ENCODE data around the gene COA1.

COA1 gene

GRCh38 chr7:43703573-43703972 is 25.8 kb downstream of the COA1 start:
- H3K4me1 ChIP-seq (ENCODE audit: control insufficient read depth in 2 of 2, insufficient read depth in 2 of 2, low read length in 2 of 2), result no peaks in the 10 kb centered on the region
- H3K9ac ChIP-seq (ENCODE audit: low read depth in 1 of 2, low read length in 2 of 2), result no peak overlapping the region
- no peak overlapping the region for H3K4me3 ChIP-seq (ENCODE audit: low read length in 2 of 2)
- no peaks in the 10 kb centered on the region for H3K9me3 ChIP-seq (ENCODE audit: control insufficient read depth in 2 of 2, low read length in 2 of 2)
- no peak overlapping the region for H3K27ac ChIP-seq (ENCODE audit: low read depth in 2 of 2, low read length in 2 of 2)
- peaks cover 2 to 9% of the 10 kb centered on the region in 2 donors for H3K36me3 ChIP-seq (ENCODE audit: control insufficient read depth in 2 of 2, insufficient read depth in 2 of 2, low read length in 2 of 2)
- no peaks in the 10 kb centered on the region for H3K27me3 ChIP-seq (ENCODE audit: control insufficient read depth in 2 of 2, insufficient read depth in 2 of 2, low read length in 2 of 2)

GRCh38 chr7:43702974-43703373 is 26.3 kb downstream of the COA1 start:
- H3K4me1 ChIP-seq (ENCODE audit: control insufficient read depth in 2 of 2, insufficient read depth in 2 of 2, low read length in 2 of 2), result no peaks in the 10 kb centered on the region
- no peak overlapping the region for H3K4me3 ChIP-seq (ENCODE audit: low read length in 2 of 2)
- H3K36me3 ChIP-seq (ENCODE audit: control insufficient read depth in 2 of 2, insufficient read depth in 2 of 2, low read length in 2 of 2), result peaks cover 2 to 9% of the 10 kb centered on the region in 2 donors
- H3K9me3 ChIP-seq (ENCODE audit: control insufficient read depth in 2 of 2, low read length in 2 of 2), result no peaks in the 10 kb centered on the region
- no peak overlapping the region for H3K27ac ChIP-seq (ENCODE audit: low read depth in 2 of 2, low read length in 2 of 2)
- no peak overlapping the region for H3K9ac ChIP-seq (ENCODE audit: low read depth in 1 of 2, low read length in 2 of 2)
- no peaks in the 10 kb centered on the region for H3K27me3 ChIP-seq (ENCODE audit: control insufficient read depth in 2 of 2, insufficient read depth in 2 of 2, low read length in 2 of 2)

GRCh38 chr7:43701929-43702328 is 27.4 kb downstream of the COA1 start:
- Histone ChIP-seq H3K9me3 (ENCODE audit: control insufficient read depth in 2 of 2, low read length in 2 of 2) (no peaks in the 10 kb centered on the region), H3K9ac (ENCODE audit: low read depth in 1 of 2, low read length in 2 of 2) (no peak overlapping the region), H3K27ac (ENCODE audit: low read depth in 2 of 2, low read length in 2 of 2) (no peak overlapping the region), H3K27me3 (ENCODE audit: control insufficient read depth in 2 of 2, insufficient read depth in 2 of 2, low read length in 2 of 2) (no peaks in the 10 kb centered on the region), H3K4me3 (ENCODE audit: low read length in 2 of 2) (no peak overlapping the region), H3K4me1 (ENCODE audit: control insufficient read depth in 2 of 2, insufficient read depth in 2 of 2, low read length in 2 of 2) (no peaks in the 10 kb centered on the region), H3K36me3 (ENCODE audit: control insufficient read depth in 2 of 2, insufficient read depth in 2 of 2, low read length in 2 of 2) (peaks cover 2 to 9% of the 10 kb centered on the region in 2 donors)

- Histone ChIP-seq H3K9me3 (ENCODE audit: control insufficient read depth in 2 of 2, low read length in 2 of 2) (no peaks in the 10 kb centered on the region), H3K4me3 (ENCODE audit: low read length in 2 of 2) (no peak overlapping the region), H3K9ac (ENCODE audit: low read depth in 1 of 2, low read length in 2 of 2) (no peak overlapping the region), H3K4me1 (ENCODE audit: control insufficient read depth in 2 of 2, insufficient read depth in 2 of 2, low read length in 2 of 2) (no peaks in the 10 kb centered on the region), H3K36me3 (ENCODE audit: control insufficient read depth in 2 of 2, insufficient read depth in 2 of 2, low read length in 2 of 2) (peaks cover 2 to 9% of the 10 kb centered on the region in 2 donors), H3K27me3 (ENCODE audit: control insufficient read depth in 2 of 2, insufficient read depth in 2 of 2, low read length in 2 of 2) (no peaks in the 10 kb centered on the region), H3K27ac (ENCODE audit: low read depth in 2 of 2, low read length in 2 of 2) (no peak overlapping the region)
Measured at GRCh38 chr7:43701500-43701854, 27.8 kb downstream of the COA1 start.

- Histone ChIP-seq H3K9ac (ENCODE audit: low read depth in 1 of 2, low read length in 2 of 2) (no peak overlapping the region), H3K36me3 (ENCODE audit: control insufficient read depth in 2 of 2, insufficient read depth in 2 of 2, low read length in 2 of 2) (peaks cover 2 to 9% of the 10 kb centered on the region in 2 donors), H3K4me3 (ENCODE audit: low read length in 2 of 2) (no peak overlapping the region), H3K27me3 (ENCODE audit: control insufficient read depth in 2 of 2, insufficient read depth in 2 of 2, low read length in 2 of 2) (no peaks in the 10 kb centered on the region), H3K27ac (ENCODE audit: low read depth in 2 of 2, low read length in 2 of 2) (no peak overlapping the region), H3K4me1 (ENCODE audit: control insufficient read depth in 2 of 2, insufficient read depth in 2 of 2, low read length in 2 of 2) (no peaks in the 10 kb centered on the region), H3K9me3 (ENCODE audit: control insufficient read depth in 2 of 2, low read length in 2 of 2) (no peaks in the 10 kb centered on the region)
Measured at GRCh38 chr7:43700646-43701499, 28.4 kb downstream of the COA1 start.

GRCh38 chr7:43700059-43700501 is 29.2 kb downstream of the COA1 start:
- no peak overlapping the region for H3K9ac ChIP-seq (ENCODE audit: low read depth in 1 of 2, low read length in 2 of 2)

GRCh38 chr7:43698460-43699255 is 30.7 kb downstream of the COA1 start:
- H3K4me3 ChIP-seq (ENCODE audit: low read length in 2 of 2), result no peak overlapping the region
- H3K36me3 ChIP-seq (ENCODE audit: control insufficient read depth in 2 of 2, insufficient read depth in 2 of 2, low read length in 2 of 2), result no peaks in the 10 kb centered on the region
- H3K9ac ChIP-seq (ENCODE audit: low read depth in 1 of 2, low read length in 2 of 2), result no peak overlapping the region
- H3K4me1 ChIP-seq (ENCODE audit: control insufficient read depth in 2 of 2, insufficient read depth in 2 of 2, low read length in 2 of 2), result no peaks in the 10 kb centered on the region
- H3K27ac ChIP-seq (ENCODE audit: low read depth in 2 of 2, low read length in 2 of 2), result no peak overlapping the region
- H3K9me3 ChIP-seq (ENCODE audit: control insufficient read depth in 2 of 2, low read length in 2 of 2), result no peaks in the 10 kb centered on the region
- no peaks in the 10 kb centered on the region for H3K27me3 ChIP-seq (ENCODE audit: control insufficient read depth in 2 of 2, insufficient read depth in 2 of 2, low read length in 2 of 2)

More at GRCh38 chr7:43700059-43700501, 29.2 kb downstream of the COA1 start:
- H3K27me3 ChIP-seq (ENCODE audit: control insufficient read depth in 2 of 2, insufficient read depth in 2 of 2, low read length in 2 of 2), result no peaks in the 10 kb centered on the region
- no peaks in the 10 kb centered on the region for H3K4me1 ChIP-seq (ENCODE audit: control insufficient read depth in 2 of 2, insufficient read depth in 2 of 2, low read length in 2 of 2)
- no peaks in the 10 kb centered on the region for H3K9me3 ChIP-seq (ENCODE audit: control insufficient read depth in 2 of 2, low read length in 2 of 2)
- peaks cover 0 to 1% of the 10 kb centered on the region in 2 donors for H3K36me3 ChIP-seq (ENCODE audit: control insufficient read depth in 2 of 2, insufficient read depth in 2 of 2, low read length in 2 of 2)
- H3K4me3 ChIP-seq (ENCODE audit: low read length in 2 of 2), result no peak overlapping the region
- H3K27ac ChIP-seq (ENCODE audit: low read depth in 2 of 2, low read length in 2 of 2), result no peak overlapping the region

GRCh38 chr7:43697690-43698089 is 31.6 kb downstream of the COA1 start:
- no peaks in the 10 kb centered on the region for H3K36me3 ChIP-seq (ENCODE audit: control insufficient read depth in 2 of 2, insufficient read depth in 2 of 2, low read length in 2 of 2)
- H3K9me3 ChIP-seq (ENCODE audit: control insufficient read depth in 2 of 2, low read length in 2 of 2), result no peaks in the 10 kb centered on the region
- no peak overlapping the region for H3K9ac ChIP-seq (ENCODE audit: low read depth in 1 of 2, low read length in 2 of 2)
- no peaks in the 10 kb centered on the region for H3K27me3 ChIP-seq (ENCODE audit: control insufficient read depth in 2 of 2, insufficient read depth in 2 of 2, low read length in 2 of 2)
- H3K4me3 ChIP-seq (ENCODE audit: low read length in 2 of 2), result no peak overlapping the region
- H3K4me1 ChIP-seq (ENCODE audit: control insufficient read depth in 2 of 2, insufficient read depth in 2 of 2, low read length in 2 of 2), result no peaks in the 10 kb centered on the region
- H3K27ac ChIP-seq (ENCODE audit: low read depth in 2 of 2, low read length in 2 of 2), result no peak overlapping the region

- H3K27ac ChIP-seq (ENCODE audit: low read depth in 2 of 2, low read length in 2 of 2), result no peak overlapping the region
- H3K4me1 ChIP-seq (ENCODE audit: control insufficient read depth in 2 of 2, insufficient read depth in 2 of 2, low read length in 2 of 2), result no peaks in the 10 kb centered on the region
- H3K9me3 ChIP-seq (ENCODE audit: control insufficient read depth in 2 of 2, low read length in 2 of 2), result no peaks in the 10 kb centered on the region
Measured at GRCh38 chr7:43695365-43695764, 34.0 kb downstream of the COA1 start.

GRCh38 chr7:43694399-43694748 is 34.9 kb downstream of the COA1 start:
- Histone ChIP-seq H3K36me3 (ENCODE audit: control insufficient read depth in 2 of 2, insufficient read depth in 2 of 2, low read length in 2 of 2) (no peaks in the 10 kb centered on the region), H3K27ac (ENCODE audit: low read depth in 2 of 2, low read length in 2 of 2) (no peak overlapping the region), H3K9me3 (ENCODE audit: control insufficient read depth in 2 of 2, low read length in 2 of 2) (no peaks in the 10 kb centered on the region), H3K4me3 (ENCODE audit: low read length in 2 of 2) (no peak overlapping the region), H3K4me1 (ENCODE audit: control insufficient read depth in 2 of 2, insufficient read depth in 2 of 2, low read length in 2 of 2) (no peaks in the 10 kb centered on the region), H3K27me3 (ENCODE audit: control insufficient read depth in 2 of 2, insufficient read depth in 2 of 2, low read length in 2 of 2) (no peaks in the 10 kb centered on the region), H3K9ac (ENCODE audit: low read depth in 1 of 2, low read length in 2 of 2) (no peak overlapping the region)

More at GRCh38 chr7:43695365-43695764, 34.0 kb downstream of the COA1 start:
- no peaks in the 10 kb centered on the region for H3K27me3 ChIP-seq (ENCODE audit: control insufficient read depth in 2 of 2, insufficient read depth in 2 of 2, low read length in 2 of 2)
- no peaks in the 10 kb centered on the region for H3K36me3 ChIP-seq (ENCODE audit: control insufficient read depth in 2 of 2, insufficient read depth in 2 of 2, low read length in 2 of 2)
- H3K9ac ChIP-seq (ENCODE audit: low read depth in 1 of 2, low read length in 2 of 2), result no peak overlapping the region
- no peak overlapping the region for H3K4me3 ChIP-seq (ENCODE audit: low read length in 2 of 2)
